WTC11 (cell line): ENCODE results near the gene C16orf74. TPM values are rescaled to one million over a fixed set of nuclear protein-coding genes. Genes with fewer than 3 reads are reported as not detected.

Experiments used
- ATAC-seq: fragments of 200-7000 bp; cut with Tn5 transposase; 2 replicates; pipeline ENCODE4 v1.10.0; 2021; ENCODE audit warnings: mild to moderate bottlenecking, moderate library complexity
- CTCF ChIA-PET: fragments of 300-600 bp; sonication (Branson Sonifier 250); formaldehyde crosslinking; loops from one replicate; lab custom pipeline; 2021; ENCODE audit warnings: antibody characterized with exemption; lab: Charles Lee
- POLR2A ChIA-PET: fragments of 350-600 bp; sonication (Branson Sonifier 250); formaldehyde crosslinking; loops from one replicate; lab custom pipeline; 2021; ENCODE audit warnings: antibody characterized with exemption; lab: Charles Lee
- DNase-seq: peaks from one replicate; pipeline ENCODE4 v3.0.0; 2021; ENCODE audit warnings: low spot score
- H3K27ac Mint-ChIP-seq: 2 replicates; pipeline ENCODE4 v1.8.0; 2021; ENCODE audit warnings: mixed read lengths
- H3K27me3 Mint-ChIP-seq: 2 replicates; pipeline ENCODE4 v1.8.0; 2021; ENCODE audit warnings: low read depth, mild to moderate bottlenecking, moderate library complexity, mixed read lengths
- H3K36me3 Mint-ChIP-seq: 2 replicates; pipeline ENCODE4 v1.8.0; 2021; ENCODE audit warnings: mixed read lengths
- H3K4me1 Mint-ChIP-seq: 2 replicates; pipeline ENCODE4 v1.8.0; 2022; ENCODE audit warnings: mixed read lengths
- H3K4me3 Mint-ChIP-seq: 2 replicates; pipeline ENCODE4 v1.8.0; 2021; ENCODE audit warnings: mild to moderate bottlenecking, moderate library complexity, mixed read lengths
- H3K9me3 Mint-ChIP-seq: 2 replicates; pipeline ENCODE4 v1.8.0; 2021; ENCODE audit warnings: mixed read lengths
- FOXJ3 ChIP-seq: sonication (generic); formaldehyde crosslinking; IDR thresholded peaks from 2 replicates; pipeline ENCODE4 v1.9.0; 2021; ENCODE audit warnings: missing genetic modification reagents, mild to moderate bottlenecking, borderline replicate concordance
- FOXP1 ChIP-seq: sonication (generic); formaldehyde crosslinking; IDR thresholded peaks from 2 replicates; pipeline ENCODE4 v1.8.0; 2022; ENCODE audit warnings: missing genetic modification reagents, mild to moderate bottlenecking, moderate library complexity, borderline replicate concordance
- FOXP4 ChIP-seq: sonication (generic); formaldehyde crosslinking; IDR thresholded peaks from 2 replicates; pipeline ENCODE4 v1.8.0; 2022; ENCODE audit warnings: mild to moderate bottlenecking, missing genetic modification reagents
- GTF2I ChIP-seq: fragments of 250-450 bp; sonication (Bioruptor Pico); conservative IDR thresholded peaks from 2 replicates; pipeline ENCODE4 v1.4.0; 2021; ENCODE audit warnings: mild to moderate bottlenecking
- MAX ChIP-seq: sonication (generic); formaldehyde crosslinking; IDR thresholded peaks from 2 replicates; pipeline ENCODE4 v1.8.0; 2022; ENCODE audit warnings: mild to moderate bottlenecking, missing genetic modification reagents
- NFATC4 ChIP-seq: fragments of 250-450 bp; sonication (Bioruptor Pico); IDR thresholded peaks from 2 replicates; pipeline ENCODE4 v1.9.0; 2021; ENCODE audit warnings: mild to moderate bottlenecking
- NFE2L1 ChIP-seq: sonication (generic); formaldehyde crosslinking; IDR thresholded peaks from 2 replicates; pipeline ENCODE4 v1.8.1; 2023; ENCODE audit warnings: missing genetic modification reagents
- NFYB ChIP-seq: sonication (generic); formaldehyde crosslinking; conservative IDR thresholded peaks from 2 replicates; pipeline ENCODE4 v1.8.0; 2022; ENCODE audit warnings: low read depth, missing genetic modification reagents
- NR1H2 ChIP-seq: sonication (generic); formaldehyde crosslinking; IDR thresholded peaks from 2 replicates; pipeline ENCODE4 v1.9.0; 2021; ENCODE audit warnings: mild to moderate bottlenecking, moderate library complexity, missing genetic modification reagents
- NR2C2 ChIP-seq: sonication (generic); formaldehyde crosslinking; IDR thresholded peaks from 2 replicates; pipeline ENCODE4 v1.8.0; 2022; ENCODE audit warnings: mild to moderate bottlenecking, missing genetic modification reagents
- PREB ChIP-seq: sonication (generic); formaldehyde crosslinking; IDR thresholded peaks from 2 replicates; pipeline ENCODE4 v1.8.1; 2022; ENCODE audit warnings: mild to moderate bottlenecking, missing genetic modification reagents, moderate library complexity, borderline replicate concordance
- RELA ChIP-seq: sonication (generic); formaldehyde crosslinking; IDR thresholded peaks from 2 replicates; pipeline ENCODE4 v1.8.1; 2022; ENCODE audit warnings: missing genetic modification reagents, mild to moderate bottlenecking, borderline replicate concordance
- SMAD4 ChIP-seq: sonication (generic); formaldehyde crosslinking; IDR thresholded peaks from 2 replicates; pipeline ENCODE4 v1.8.0; 2022; ENCODE audit warnings: mild to moderate bottlenecking, missing genetic modification reagents
- TEAD4 ChIP-seq: sonication (generic); formaldehyde crosslinking; IDR thresholded peaks from 2 replicates; pipeline ENCODE4 v1.8.0; 2022; ENCODE audit warnings: mild to moderate bottlenecking, missing genetic modification reagents
- ZBTB21 ChIP-seq: sonication (generic); formaldehyde crosslinking; IDR thresholded peaks from 2 replicates; pipeline ENCODE4 v1.8.1; 2023; ENCODE audit warnings: mild to moderate bottlenecking, missing genetic modification reagents, borderline replicate concordance
- ZNF121 ChIP-seq: sonication (generic); formaldehyde crosslinking; IDR thresholded peaks from 2 replicates; pipeline ENCODE4 v1.8.0; 2023; ENCODE audit warnings: missing genetic modification reagents
- ZNF263 ChIP-seq: sonication (generic); formaldehyde crosslinking; IDR thresholded peaks from 2 replicates; pipeline ENCODE4 v1.8.1; 2022; ENCODE audit warnings: low read depth, mild to moderate bottlenecking, moderate library complexity, missing genetic modification reagents
- ZNF281 ChIP-seq: sonication (generic); formaldehyde crosslinking; IDR thresholded peaks from 2 replicates; pipeline ENCODE4 v1.8.0; 2023; ENCODE audit warnings: mild to moderate bottlenecking, missing genetic modification reagents
- total RNA-seq: library from RNA; stranded (reverse); gene quantifications from 3 replicates; pipeline ENCODE4 v1.2.3, GENCODE V29; 2021
- TF ChIP-seq, protein P1 (sequence below): sonication (generic); formaldehyde crosslinking; IDR thresholded peaks from 2 replicates; pipeline ENCODE4 v1.8.1; 2022; ENCODE audit warnings: mild to moderate bottlenecking, moderate library complexity, missing genetic modification reagents
- TF ChIP-seq, protein P2 (sequence below): sonication (generic); formaldehyde crosslinking; IDR thresholded peaks from 2 replicates; pipeline ENCODE4 v1.8.1; 2023; ENCODE audit warnings: mild to moderate bottlenecking, missing genetic modification reagents, moderate library complexity
- TF ChIP-seq, protein P3 (sequence below): fragments of 250-450 bp; sonication (Bioruptor Pico); conservative IDR thresholded peaks from 2 replicates; pipeline ENCODE4 v1.9.0; 2021; ENCODE audit warnings: mild to moderate bottlenecking

C16orf74 gene
- total RNA-seq, 1 experiment from 2014 or later, result 8.3 TPM

DNA sequence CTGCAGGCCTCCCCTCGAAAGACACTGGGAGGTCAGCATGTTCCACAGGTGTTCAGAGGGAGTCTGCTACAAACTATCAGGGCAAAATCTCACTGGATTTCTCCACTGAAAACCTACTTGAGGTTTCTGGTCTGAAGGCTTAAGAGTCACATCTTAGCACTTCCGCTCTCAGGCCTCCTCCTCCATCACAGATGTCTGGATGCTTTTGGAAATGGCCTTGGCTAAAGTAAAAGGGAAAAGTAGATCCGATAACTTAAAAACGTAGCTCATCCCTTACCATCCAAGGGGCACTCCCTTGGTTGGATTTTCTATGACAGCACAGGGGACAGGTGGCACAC, 76.5 kb downstream of the C16orf74 start (continued):
- no peak for TF ChIP-seq PREB (CRISPR knock-in tag)
- TF ChIP-seq, all 79 proteins: peak for 0

DNA sequence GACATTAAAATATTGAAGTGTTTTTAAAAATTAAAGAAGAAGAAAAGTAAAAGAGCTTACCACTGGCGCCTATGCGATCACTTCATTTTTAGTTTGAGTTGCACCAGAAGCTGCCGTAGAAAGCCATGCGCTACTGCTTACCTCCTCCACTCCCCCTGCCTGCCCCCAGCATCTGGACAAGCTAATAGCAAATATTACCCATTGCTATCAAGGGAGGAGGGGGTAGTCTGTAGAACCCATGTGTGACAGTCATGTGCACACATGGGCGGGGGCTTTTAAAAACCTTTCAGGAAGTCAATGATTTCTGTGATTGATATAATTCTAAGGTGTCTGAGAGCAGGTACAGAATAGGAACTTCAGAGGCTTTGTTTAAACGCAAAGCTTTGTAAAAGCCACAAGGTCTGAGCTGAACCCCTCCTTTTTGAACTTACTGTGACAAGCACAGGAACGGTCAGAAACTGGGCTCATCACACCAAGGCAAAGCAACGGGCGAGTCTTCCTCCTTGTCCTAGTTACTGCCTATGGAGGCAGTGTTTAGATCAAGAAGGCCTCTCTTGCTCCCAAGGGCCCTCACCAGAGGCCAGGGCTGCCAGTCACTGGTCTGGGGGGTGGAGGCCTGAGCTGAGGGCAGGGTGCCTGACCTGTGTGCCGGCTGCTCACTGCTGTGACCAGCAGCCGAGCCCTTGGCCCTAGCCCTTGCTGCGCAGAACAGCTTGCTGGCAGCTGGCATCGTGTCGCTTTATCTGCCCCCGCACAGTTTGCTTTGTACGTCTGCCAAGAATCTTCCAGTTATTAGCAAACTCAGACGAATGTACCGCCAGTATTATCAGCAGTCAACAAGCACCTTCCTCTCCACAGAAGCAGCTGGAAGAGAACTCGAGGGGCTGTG, 77.1 kb downstream of the C16orf74 start:
- ATAC-seq (no peak), DNase-seq (no peak)
- Mint-ChIP-seq H3K27ac (no peak overlapping the region), H3K36me3 (peaks cover 57% of the 10 kb centered on the region), H3K4me3 (no peak overlapping the region), H3K27me3 (no peaks in the 10 kb centered on the region), H3K9me3 (no peaks in the 10 kb centered on the region), H3K4me1 (no peaks in the 10 kb centered on the region)
- POLR2A ChIA-PET, result interaction anchor here (0.7 kb wide), 1 partner anchor 63 kb away, joined by 5 read pairs; no protein-coding TSS in a partner anchor
- CTCF ChIA-PET, result interaction anchor here (1.4 to 6.8 kb wide), 2 partner anchors 16 to 43 kb away, joined by 3 to 75 read pairs; no protein-coding TSS in a partner anchor
- TF ChIP-seq NFYB (CRISPR knock-in tag), result no peak
- TF ChIP-seq NFE2L1 (CRISPR knock-in tag), result no peak
- no peak for TF ChIP-seq ZNF263
- TF ChIP-seq, protein P1, sequence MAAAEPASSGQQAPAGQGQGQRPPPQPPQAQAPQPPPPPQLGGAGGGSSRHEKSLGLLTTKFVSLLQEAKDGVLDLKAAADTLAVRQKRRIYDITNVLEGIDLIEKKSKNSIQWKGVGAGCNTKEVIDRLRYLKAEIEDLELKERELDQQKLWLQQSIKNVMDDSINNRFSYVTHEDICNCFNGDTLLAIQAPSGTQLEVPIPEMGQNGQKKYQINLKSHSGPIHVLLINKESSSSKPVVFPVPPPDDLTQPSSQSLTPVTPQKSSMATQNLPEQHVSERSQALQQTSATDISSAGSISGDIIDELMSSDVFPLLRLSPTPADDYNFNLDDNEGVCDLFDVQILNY, result no peak
- TF ChIP-seq SMAD4 (CRISPR knock-in tag), result no peak
- no peak for TF ChIP-seq FOXP1 (CRISPR knock-in tag)
- TF ChIP-seq TEAD4, result no peak
- TF ChIP-seq GTF2I (CRISPR knock-in tag), result no peak
- TF ChIP-seq, protein P2, sequence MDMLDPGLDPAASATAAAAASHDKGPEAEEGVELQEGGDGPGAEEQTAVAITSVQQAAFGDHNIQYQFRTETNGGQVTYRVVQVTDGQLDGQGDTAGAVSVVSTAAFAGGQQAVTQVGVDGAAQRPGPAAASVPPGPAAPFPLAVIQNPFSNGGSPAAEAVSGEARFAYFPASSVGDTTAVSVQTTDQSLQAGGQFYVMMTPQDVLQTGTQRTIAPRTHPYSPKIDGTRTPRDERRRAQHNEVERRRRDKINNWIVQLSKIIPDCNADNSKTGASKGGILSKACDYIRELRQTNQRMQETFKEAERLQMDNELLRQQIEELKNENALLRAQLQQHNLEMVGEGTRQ (CRISPR knock-in tag), result no peak
- TF ChIP-seq NR1H2 (CRISPR knock-in tag), result no peak
- TF ChIP-seq, protein P3, sequence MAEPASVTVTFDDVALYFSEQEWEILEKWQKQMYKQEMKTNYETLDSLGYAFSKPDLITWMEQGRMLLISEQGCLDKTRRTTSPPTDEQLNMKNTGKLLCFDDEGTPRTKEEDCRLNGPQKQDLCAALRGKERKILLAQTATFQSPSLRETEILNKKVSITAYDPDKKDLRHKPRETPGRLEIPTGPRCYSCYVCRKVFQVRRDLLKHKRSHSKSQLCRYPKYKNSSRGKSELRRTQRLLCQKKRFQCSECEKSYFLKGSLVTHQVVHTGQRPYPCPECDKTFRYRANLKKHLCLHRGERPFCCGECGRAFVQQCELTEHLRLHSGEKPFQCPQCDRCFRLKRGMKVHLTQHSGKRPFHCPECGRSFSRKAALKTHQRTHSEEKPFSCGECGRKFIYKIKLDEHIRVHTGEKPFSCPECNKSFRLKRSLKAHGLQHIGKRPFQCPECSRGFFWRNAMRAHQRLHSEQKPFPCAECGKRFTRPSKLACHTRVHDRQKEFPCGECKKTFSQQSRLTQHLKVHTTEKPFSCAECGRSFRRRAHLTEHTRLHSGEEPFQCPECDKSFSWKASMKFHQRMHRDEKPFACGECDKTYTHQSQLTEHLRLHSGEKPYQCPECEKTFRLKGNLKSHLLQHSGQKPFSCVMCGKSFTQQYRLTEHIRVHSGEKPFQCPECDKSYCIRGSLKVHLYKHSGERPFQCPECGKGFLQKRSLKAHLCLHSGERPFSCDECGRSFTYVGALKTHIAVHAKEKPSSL (CRISPR knock-in tag), result no peak

DNA sequence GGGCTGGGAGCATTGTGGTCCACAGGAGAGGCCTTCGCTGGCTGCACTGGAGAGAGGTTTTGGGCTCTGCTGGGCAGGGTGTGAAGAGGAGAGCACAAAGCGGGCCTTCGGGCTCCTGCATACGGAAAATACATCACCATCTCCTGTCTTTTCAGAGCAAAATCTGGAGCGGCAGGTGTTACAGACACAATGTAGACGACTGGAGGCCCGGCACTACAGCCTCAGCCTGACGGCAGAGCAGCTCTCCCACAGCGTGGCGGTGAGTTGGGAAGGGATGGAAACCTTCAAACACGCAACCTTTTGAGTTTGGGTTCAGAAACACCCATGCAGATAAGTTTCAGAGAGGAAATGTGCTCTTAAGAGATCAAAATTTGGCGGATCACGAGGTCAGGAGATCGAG, 80.1 kb downstream of the C16orf74 start:
- Mint-ChIP-seq H3K36me3 (peaks cover 71% of the 10 kb centered on the region), H3K27ac (peak overlapping the region; percentile 89; the same call in 1 of the 2 replicates), H3K27me3 (no peaks in the 10 kb centered on the region), H3K4me1 (no peaks in the 10 kb centered on the region), H3K4me3 (no peak overlapping the region), H3K9me3 (no peaks in the 10 kb centered on the region)
- ATAC-seq (no peak), DNase-seq (no peak)
- ChIA-PET CTCF (interaction anchor here (1.1 to 1.3 kb wide), 2 partner anchors 45 to 48 kb away, joined by 3 read pairs; no protein-coding TSS in a partner anchor), POLR2A (no interaction called here)
- TF ChIP-seq ZBTB21 (CRISPR knock-in tag) (no peak), ZNF281 (no peak), NR2C2 (no peak), RELA (CRISPR knock-in tag) (no peak), MAX (CRISPR knock-in tag) (no peak), FOXP4 (CRISPR knock-in tag) (no peak), ZNF121 (no peak), NFATC4 (CRISPR knock-in tag) (no peak), FOXJ3 (CRISPR knock-in tag) (no peak)
- TF ChIP-seq, protein P2 (CRISPR knock-in tag), result no peak
